HG03460 (cell line): Measurements from ENCODE around the gene PPCS.
A peak's percentile ranks its signal among the peaks of the same experiment; 100 is the strongest.

Experiments
- ATAC-seq: cut with Tn5 transposase; IDR thresholded peaks from one replicate; pipeline ENCODE4 v1.9.1; 2021; ENCODE audit not compliant: unreplicated experiment

The PPCS gene

GRCh38 chr1:42456010-42456753 is at the start of gene PPCS, which contains the start of gene ZMYND12:
TSS of gene PPCS (plus strand) at chr1:42456543. CDS start at chr1:42456566, 23 bp downstream.
TSS of gene ZMYND12 (minus strand) at chr1:42456022. CDS start at chr1:42455997, 25 bp downstream.
- ATAC-seq, result peak; percentile 74

DNA sequence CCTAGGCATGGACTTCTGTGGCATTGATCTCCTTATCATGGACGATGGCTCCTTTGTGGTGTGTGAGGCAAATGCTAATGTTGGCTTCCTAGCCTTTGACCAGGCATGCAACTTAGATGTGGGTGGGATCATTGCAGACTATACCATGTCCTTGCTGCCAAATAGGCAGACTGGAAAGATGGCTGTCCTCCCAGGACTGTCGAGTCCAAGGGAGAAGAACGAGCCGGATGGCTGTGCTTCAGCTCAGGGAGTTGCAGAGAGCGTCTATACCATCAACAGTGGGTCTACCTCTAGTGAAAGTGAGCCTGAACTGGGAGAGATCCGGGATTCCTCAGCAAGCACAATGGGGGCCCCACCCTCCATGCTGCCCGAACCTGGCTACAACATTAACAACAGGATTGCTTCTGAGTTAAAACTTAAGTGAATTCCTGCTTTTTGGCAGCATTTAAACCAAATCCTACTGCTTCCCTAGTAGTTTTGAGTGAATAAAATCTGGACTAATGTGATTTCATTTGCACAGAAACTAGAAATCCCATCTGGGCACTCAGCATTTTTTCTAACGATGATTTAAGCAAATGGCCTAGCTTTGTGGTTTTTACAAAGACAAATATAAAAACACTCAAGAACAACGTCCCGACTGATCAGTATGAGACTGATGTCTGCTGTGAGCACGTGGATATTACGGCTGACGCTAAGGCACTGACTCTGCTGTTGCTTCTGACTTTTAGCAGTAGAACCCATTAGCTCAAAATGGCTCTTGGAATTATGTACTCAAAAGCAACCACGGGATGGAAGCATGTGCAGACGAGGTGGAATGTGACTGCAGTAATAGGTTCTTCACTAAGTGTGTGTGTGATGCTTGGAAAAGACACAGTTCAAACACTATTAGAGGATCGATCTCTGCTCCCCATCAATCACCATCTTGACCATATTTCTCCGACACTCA is 41.5 kb upstream of the PPCS start:
- ATAC-seq, result no peak

GRCh38 chr1:42417166-42417565 is 39.2 kb upstream of the PPCS start:
- no peak for ATAC-seq

DNA sequence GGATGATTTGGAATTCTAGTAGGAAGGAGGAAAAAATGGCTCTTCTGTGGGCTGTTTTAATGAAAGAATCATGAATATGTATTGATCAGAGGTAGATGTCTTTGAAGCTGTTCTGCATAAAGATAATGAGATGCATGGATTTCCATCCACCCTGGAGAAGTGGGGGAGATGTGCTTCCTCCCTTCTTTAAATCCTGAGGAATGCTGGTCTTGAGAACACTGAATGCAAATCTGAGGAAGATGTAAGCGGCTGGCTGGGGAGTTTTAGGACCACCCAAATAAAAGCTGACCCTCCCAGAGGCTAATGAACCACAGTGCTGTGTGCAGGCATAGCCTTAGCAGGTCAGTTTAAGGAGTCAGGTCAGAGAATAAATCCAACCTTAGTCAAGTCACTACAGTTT is 37.8 kb upstream of the PPCS start:
- ATAC-seq, result no peak

DNA sequence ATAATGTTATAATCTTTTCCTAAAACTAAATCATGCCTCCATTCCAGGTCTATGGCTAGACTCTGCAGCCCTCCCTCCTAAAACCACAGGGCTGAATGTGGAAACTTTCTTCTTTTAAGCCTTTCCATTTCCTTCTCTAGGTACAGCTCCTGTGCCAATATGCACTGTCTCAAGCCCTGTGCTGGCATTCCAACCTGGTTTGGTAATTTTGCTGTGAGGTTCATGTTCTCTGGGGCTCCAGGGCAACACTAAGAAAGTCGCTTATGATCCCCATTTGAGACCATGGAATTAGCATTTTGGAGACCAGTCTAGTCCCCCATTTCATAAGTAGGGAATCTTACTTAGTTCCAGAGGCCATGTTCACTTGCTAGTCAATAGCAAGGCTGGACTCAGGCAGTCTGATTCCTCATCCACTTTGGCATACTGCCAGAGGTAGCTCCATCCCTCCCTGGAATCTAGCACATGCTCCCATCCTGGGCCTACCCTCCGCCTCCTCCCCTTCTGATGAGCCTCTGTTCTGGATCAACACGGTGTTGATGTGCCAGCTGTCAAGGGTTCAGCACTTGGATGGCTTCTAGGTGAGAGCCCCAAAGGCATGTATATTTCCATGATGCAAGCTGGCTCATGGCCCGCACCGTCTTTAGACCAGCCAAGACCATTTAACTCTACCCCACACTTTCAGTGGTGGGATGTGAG is 37.1 kb upstream of the PPCS start:
- ATAC-seq, result no peak

DNA sequence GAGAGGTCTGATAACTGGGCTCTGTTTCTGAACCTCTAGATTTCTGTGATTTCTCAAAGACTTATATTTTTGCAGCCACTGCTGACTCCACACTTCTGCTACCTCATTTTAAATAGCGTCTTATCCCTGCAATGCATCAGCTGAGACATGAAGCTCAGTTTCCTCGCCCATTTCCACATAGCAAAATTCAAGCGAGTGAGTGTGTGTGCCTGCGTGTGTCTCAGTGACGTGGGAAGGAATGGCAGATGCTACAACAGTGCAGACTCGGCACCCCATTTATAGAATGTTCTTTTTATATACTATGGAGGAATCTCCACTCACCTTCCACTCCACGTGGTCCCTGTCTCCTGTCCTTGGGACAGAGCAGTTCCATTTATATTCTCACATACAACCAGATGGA is 36.2 kb upstream of the PPCS start:
- no peak for ATAC-seq

- ATAC-seq, result no peak
These were observed 35.3 kb upstream of the PPCS start for GRCh38 chr1:42420911-42421585.

GRCh38 chr1:42422737-42423136 is 33.6 kb upstream of the PPCS start:
- no peak for ATAC-seq

- ATAC-seq, result no peak
These were observed 32.7 kb upstream of the PPCS start for GRCh38 chr1:42423681-42424080.

DNA sequence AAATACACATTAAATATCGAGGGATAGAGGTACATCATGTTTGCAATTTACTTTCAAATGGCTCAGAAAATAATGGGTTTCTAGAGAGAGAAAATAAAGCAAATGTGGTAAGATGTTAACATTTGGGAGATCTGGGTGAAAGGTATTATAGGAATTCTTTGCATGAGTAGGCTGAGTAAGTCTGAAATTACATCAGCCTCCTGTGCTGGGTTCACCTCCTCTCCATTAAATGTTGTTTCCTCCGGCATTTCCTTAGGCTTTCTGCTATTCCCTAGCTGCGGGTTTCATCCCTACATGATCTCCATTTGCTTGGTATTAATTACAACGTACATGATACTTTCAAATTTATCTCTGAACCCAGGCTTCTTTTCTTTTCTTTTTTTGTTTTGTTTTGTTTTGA is 32.1 kb upstream of the PPCS start:
- ATAC-seq, result no peak

GRCh38 chr1:42427240-42427639 is 29.1 kb upstream of the PPCS start:
- no peak for ATAC-seq

- no peak for ATAC-seq
These were observed 26.7 kb upstream of the PPCS start for GRCh38 chr1:42429603-42430002.

GRCh38 chr1:42430286-42431135 is 25.8 kb upstream of the PPCS start:
- no peak for ATAC-seq

DNA sequence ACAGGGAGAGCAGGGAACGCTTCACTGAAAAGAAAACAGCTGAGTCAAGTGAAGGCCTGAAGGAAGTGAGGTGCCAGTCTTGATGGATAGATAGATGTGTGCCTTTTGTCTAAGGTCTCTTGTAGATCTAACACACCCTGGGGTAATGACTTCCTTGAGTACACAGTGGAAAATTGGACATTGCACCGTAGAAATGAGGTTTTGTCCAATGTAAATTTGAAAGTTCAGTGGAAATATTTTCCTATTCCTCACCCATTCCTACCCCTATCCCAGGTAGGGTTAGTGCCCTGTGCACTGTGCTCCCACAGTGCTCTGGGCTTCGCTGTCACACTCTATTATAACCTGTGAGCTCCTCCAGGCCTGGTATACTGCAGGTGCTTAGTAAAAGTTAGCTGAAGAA is 24.8 kb upstream of the PPCS start:
- no peak for ATAC-seq

- ATAC-seq, result no peak
These were observed 23.6 kb upstream of the PPCS start for GRCh38 chr1:42432714-42433113.

DNA sequence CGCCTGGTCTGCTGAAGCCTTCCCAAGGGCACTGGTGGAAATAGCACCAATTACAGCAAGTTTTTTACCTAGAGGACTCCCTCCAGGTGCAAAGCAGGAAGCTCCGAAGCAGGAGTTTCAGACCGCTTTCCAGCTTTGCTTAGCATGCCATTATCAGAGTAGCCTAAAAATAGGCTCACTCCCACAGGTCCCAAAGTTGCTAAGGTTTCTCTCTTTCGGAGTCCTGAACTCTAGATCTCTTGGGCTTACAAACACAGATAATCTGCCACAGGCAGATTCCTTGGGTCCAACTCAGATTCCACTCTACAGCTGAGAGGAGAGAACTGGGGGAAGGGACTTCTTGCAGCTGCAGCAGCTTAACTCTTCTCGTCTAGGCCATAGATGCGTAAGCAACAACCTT is 23.0 kb upstream of the PPCS start:
- no peak for ATAC-seq

GRCh38 chr1:42434340-42434739 is 22.0 kb upstream of the PPCS start:
- ATAC-seq, result no peak

DNA sequence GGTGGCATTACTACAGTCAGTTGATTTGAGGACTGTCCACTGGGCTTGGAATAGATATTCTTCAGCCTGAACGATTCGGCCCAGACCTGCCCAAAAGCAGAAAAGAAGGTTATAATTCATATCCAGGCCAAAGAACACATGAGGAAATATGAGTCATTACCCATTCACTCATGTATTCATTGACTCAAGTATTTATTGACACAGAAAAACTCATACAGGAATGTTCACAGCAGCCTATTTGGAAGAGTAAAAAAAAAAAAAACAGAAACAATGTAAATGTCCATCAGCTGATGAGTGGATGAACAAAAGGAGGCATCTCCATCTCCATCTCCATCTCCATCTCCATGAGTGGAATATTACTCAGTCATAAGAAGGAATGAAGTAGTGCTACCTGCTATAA is 16.4 kb upstream of the PPCS start:
- no peak for ATAC-seq

- no peak for ATAC-seq
These were observed 13.7 kb upstream of the PPCS start for GRCh38 chr1:42442662-42443061.

GRCh38 chr1:42449256-42449655 is 7.1 kb upstream of the PPCS start:
- ATAC-seq, result no peak
